CD4-positive, alpha-beta T cell treated with Interleukin-4 for 1 hour (primary cell): ENCODE data around the gene TMEM151A.

ENCODE experiments used
- DNase-seq, 2 donors: peaks; one replicate each; pipeline ENCODE4 v3.0.0-alpha.2; 2020 to 2022

TMEM151A gene

DNA sequence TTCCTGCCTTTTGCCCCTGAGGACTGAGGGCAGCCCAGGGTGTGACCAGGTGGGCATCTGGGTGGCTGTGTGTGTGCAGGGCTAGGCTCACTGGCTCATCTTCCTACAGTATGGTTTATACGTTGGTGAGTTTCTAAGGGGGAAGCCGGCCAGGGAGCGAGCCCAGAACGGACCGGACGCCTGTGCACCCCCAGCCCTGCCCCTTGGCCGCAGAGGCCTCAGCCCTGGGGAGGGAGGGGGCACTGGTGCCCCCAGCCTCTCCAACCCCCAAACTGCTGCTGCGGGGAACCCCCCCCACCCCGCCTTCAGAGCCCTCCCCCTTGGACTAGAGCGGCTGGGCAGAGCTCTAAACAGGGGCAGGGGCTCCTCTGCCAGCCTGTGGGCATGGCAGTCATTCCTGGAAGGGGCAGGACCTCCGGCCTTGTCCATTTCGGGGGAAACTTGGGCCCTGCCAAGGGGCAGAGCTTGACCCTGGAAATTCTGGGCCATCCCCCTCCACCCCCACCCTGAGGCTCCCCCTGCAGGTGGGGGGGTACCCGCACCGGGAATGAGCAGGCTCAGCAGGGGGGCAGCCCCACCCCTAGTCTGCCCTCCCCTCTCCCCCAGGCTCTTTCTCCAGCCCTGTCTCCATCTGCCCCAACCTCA, 8.1 kb upstream of the TMEM151A start:
- DNase-seq: no peak

- no peak for DNase-seq
Observed at GRCh38 chr11:66284526-66285078, 7.1 kb upstream of the TMEM151A start.

GRCh38 chr11:66285250-66285947, 6.3 kb upstream of the TMEM151A start:
- DNase-seq: no peak

- DNase-seq: no peak
Observed at GRCh38 chr11:66286699-66287098, 5.0 kb upstream of the TMEM151A start.

GRCh38 chr11:66287211-66287888, 4.3 kb upstream of the TMEM151A start:
- no peak for DNase-seq

GRCh38 chr11:66287889-66288670, 3.6 kb upstream of the TMEM151A start:
- DNase-seq: no peak

DNA sequence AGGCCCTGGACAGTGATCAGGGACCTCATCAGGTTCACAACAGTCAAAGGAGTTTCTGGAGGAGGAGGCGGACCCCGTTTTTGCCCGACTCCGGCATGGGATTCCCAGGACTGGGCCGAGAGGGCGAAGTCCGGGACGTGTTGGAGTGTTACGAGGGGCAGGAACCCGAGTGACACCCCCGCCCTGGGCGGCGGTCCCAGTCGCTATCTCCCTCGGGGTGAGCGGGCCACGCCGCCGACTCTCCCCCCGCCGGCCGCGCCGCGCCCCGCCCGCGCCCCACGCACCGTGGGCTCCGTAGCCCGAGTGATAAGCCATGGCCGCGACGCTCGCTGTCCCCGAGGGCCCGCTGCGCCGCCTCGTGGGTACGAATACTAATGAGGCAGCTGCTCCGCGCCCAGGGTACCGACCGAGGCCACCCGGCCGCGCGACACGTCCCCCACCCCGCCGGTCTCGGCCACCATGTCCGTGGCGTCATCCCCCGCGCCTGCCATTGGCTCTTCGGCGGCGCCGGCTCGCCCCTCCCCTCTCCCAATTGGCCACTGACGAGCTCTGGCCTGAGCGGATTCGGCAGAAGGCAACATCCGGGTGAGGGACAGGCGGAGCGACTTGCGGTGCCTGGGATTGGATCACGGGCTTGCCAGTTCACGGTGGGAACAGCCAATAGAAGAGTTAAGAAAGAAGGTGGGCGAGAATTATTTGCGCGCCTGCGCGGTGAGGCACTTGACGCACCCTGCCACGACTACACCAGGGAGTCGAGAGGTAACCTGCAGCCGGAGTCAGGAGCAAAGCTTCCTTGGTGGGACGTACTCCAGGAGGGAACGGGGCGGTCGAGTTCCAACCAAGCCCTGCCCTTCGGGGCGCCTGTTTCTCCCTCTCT, 2.8 kb upstream of the TMEM151A start, which contains the start of gene YIF1A:
Gene YIF1A, minus strand, starts transcription at position 473 of the 877 bp plus-strand sequence. Its CDS starts 158 bp downstream, at position 315.
- DNase-seq: peak; percentile 99 to 100

GRCh38 chr11:66289548-66290329, 2.0 kb upstream of the TMEM151A start:
- DNase-seq: no peak

DNA sequence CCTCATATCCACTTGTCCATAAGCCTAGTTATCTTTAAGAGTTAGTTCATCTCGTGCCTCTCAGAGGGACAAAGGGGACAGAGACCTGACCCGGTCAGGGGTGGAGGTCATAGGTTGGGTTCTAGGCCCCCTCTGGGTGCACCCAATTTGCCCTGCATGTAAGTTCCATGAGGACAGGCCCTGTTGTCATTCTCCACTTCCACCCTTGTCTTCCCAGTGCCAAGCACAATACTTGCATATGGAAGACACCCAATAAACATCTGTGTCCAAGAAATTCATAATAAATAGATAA, 1.4 kb upstream of the TMEM151A start:
- no peak for DNase-seq

GRCh38 chr11:66291303-66291705, 390 bp upstream of the TMEM151A start:
- DNase-seq: no peak

DNA sequence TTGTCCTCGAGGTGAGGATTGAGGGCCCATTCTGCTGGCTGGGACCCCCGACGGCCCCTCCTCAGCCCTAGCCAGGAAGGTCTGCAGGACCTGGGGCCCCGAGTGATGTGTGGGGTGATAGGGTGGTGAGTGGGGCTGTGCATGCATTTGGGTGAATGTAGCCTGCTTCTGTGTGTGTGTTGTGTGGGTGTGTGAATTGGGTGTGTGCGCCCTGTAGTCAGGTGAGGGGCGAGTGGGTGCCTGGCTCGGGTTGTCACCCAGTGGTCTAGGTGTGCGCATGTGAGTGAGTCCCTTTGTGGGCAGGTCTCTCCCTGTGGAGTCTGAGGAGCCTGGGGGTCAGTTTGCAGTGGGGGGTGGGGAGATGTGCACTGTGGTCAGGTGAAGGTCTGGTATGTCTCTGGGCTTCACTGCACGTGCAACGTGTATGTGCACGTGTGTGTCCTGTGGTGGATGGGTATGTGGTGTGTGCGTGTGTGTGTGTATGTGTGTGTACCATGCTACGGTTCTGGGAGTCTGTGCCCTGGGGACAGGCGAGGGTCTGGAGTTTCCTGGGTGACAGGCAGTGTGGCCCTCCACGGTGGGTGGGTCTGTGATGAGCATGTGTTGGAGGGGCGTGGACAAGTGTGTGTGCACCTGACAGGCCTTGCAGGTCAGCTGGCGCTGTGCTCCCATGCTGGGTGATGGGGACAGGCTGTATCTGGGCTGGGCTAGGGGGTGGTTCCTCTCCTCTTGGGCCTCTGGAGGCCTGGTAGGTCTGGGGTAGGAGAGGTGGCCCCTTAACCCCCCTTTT, 1.0 kb downstream of the TMEM151A start:
- no peak for DNase-seq

DNA sequence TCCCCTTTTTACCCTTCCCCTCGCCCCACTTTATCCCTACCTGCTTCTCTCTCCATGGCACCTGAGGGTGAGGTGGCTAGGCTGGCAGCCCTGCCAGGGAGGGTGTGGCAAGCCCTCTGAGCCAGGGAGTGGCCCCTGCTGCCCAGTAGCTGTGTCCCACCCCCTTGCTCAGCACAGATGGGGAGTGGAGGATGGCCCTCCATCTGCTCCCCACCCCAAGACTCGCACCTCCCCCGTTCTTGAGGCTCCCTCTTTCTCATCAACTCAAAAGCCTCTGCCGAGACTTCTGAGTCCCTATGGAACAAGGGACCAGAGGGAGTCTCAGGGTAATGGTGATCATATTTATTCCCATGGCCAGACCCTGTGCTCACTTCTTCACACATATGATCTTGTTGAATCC, 1.7 kb downstream of the TMEM151A start:
- no peak for DNase-seq

DNA sequence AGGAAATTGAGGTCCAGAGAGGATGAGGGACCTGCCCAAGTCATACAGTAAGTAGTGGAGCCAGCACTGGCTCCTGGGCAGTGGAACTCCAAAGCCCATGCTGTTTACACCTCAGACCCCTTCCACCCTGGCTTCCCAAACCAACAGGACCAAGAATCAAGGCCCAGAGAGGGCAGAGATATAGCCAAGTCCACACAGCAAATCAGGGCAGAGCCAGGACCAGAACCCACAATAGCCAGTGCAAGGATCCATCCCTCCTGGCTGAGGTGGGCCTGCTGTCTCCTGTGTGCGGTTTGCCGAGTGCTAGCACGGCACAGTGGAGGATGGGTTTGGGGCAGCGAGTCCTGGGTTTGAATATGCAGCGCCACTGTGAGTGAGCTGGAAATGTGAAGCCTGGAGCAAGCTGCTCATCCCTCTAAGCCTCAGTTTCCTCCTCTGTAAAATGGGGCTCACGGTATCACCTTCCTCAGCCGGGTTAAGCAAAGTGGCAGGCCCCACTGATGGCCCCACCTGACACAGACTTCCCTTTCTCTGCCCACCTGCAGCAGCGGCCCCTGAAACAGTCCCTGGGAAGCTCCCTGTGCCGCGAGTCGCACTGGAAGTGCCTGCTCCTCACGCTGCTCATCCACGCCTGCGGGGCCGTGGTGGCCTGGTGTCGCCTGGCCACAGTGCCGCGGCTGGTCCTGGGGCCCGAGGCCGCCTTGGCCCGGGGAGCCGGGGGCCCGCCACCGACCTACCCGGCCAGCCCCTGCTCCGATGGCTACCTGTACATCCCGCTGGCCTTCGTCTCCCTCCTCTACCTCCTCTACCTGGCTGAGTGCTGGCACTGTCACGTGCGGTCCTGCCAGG, 2.3 kb downstream of the TMEM151A start:
- DNase-seq: no peak

- DNase-seq: no peak
Observed at GRCh38 chr11:66294626-66295620, 3.2 kb downstream of the TMEM151A start.

DNA sequence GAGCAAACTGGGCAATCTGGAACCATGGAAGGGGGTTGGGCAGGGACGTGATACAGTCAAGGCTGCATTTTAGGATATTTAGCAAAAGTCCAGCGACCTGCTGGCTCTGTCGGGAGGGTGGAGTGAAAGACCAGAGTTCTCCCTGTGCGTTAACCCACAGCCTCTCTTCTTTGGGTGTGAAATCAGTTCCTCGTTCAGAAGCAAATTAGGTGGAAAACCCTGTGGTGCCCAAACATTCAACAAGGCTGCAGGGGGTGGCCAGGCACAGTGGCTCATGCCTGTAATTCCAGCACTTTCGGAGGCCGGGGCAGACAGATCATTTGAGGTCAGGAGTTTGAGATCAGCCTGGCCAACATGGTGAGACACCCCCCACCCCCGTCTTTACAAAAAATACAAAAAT, 5.9 kb downstream of the TMEM151A start:
- DNase-seq: no peak

DNA sequence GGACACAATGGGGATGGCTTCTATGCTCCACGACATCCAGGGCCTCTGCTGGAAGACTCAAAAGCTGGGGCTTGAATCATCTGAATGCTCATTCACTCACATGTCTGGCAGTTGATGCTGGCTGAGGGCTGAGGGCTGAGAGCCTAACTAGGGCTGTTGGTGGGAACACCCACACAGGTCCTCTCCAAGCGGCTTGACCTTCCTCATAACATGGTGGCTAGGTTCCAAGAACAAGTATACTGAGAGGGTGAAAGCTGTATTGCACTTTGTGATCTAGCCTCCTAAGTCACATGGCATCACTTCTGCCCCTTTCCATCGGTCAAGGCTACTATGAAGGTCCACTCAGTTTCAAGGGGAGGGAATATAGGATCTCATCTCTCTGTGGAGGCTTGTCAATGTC, 7.5 kb downstream of the TMEM151A start:
- DNase-seq: no peak

GRCh38 chr11:66302656-66303055, 11.0 kb downstream of the TMEM151A start:
- no peak for DNase-seq

DNA sequence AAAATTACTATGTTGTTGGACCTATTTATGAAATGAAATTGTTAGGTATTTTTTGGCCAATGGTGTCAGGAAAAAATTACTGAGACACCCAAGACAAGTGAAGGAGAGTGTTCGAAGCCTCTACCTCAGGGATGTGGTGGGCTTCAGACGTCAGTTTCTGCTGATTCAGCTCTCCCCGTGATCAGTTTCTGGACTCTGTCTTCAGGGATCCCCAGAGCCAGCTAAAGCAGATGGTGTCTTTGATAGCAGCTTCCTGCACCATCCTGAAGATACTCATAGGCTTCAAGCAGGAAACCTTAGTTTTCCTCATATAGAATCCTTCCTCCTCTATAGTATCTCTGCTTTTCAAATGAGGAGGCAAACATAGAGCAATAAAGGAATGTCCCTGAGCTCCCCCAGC, 17.8 kb downstream of the TMEM151A start:
- no peak for DNase-seq
